ENCODE results near the gene HIGD1C. TPM values are rescaled to one million over a fixed set of nuclear protein-coding genes. Genes with fewer than 3 reads are reported as not detected.
A peak's percentile ranks its signal among the peaks of the same experiment; 100 is the strongest.

Gene HIGD1C
- total RNA-seq, 1 experiment from 2014 or later, result not detected

DNA sequence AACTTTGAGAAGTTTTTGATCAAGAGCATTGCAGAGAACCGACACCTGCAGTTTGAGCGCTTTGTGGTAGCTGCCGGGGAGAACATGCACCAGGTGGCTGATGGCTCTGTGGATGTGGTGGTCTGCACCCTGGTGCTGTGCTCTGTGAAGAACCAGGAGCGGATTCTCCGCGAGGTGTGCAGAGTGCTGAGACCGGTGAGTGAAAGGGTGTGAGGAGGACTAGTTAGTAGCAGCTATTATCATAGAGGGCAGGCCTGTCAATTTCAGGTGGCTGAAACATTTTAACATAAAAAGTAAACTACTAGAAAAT lies 27.0 kb upstream of the HIGD1C start:
- no peak overlapping the region for H4K91ac ChIP-seq (ENCODE audit: insufficient read length, low read depth, low read length)
- H3K56ac ChIP-seq (ENCODE audit: insufficient read length, low read depth, low read length), result no peak overlapping the region
- H3K23ac ChIP-seq (ENCODE audit: insufficient read length, low read depth, low read length), result no peak overlapping the region
- H3T11ph ChIP-seq (ENCODE audit: low read length), result no peak overlapping the region
- no CpG with 5 or more reads among the region's 7 CpGs for WGBS (ENCODE audit: extremely low coverage, insufficient read length, low lambda C conversion rate)
- H3K4me3 Mint-ChIP-seq, result peak overlapping the region; percentile 71 to 93
- H2AFZ ChIP-seq (ENCODE audit: low read length), result no peak overlapping the region
- H4K8ac ChIP-seq (replicated peaks; ENCODE audit: insufficient read length, low read depth, low read length), result no peak overlapping the region
- no peaks in the 10 kb centered on the region; the same call in 1 of the 2 replicates for H3K4me1 ChIP-seq (ENCODE audit: insufficient read depth, low read length)
- H2BK120ac ChIP-seq (ENCODE audit: low read depth, low read length, poor library complexity, severe bottlenecking), result no peak overlapping the region
- H4K5ac ChIP-seq (ENCODE audit: insufficient read length, low read depth, low read length), result no peak overlapping the region
- no peaks in the 10 kb centered on the region for H3K9me3 Mint-ChIP-seq
- H3K9ac ChIP-seq (ENCODE audit: extremely low read depth, insufficient read length, low read length), result no peak overlapping the region
- H3K27me3 Mint-ChIP-seq (ENCODE audit: low read depth), result no peaks in the 10 kb centered on the region
- no peak overlapping the region for H2BK12ac ChIP-seq (ENCODE audit: insufficient read length, low read depth, low read length)
- peak overlapping the region; percentile 44 for H3K27ac ChIP-seq (ENCODE audit: insufficient read length, low read depth, low read length)
- no peak overlapping the region for H2BK15ac ChIP-seq (ENCODE audit: low read depth, low read length)
- no peaks in the 10 kb centered on the region; the same call in 1 of the 2 replicates for H3K79me2 ChIP-seq (ENCODE audit: insufficient read depth, low read length)
- TF ChIP-seq CTCF (conservative IDR thresholded peaks at IDR 0.05), result no peak
- peaks cover 6% of the 10 kb centered on the region for H3K23me2 ChIP-seq (ENCODE audit: insufficient read length, low read depth, low read length, poor library complexity, severe bottlenecking)
- DNase-seq, result peak; percentile 59
- H3K14ac ChIP-seq (ENCODE audit: insufficient read depth, low read length), result no peak overlapping the region
- H3K4me2 ChIP-seq (ENCODE audit: insufficient read depth, insufficient read length, low read length), result peak overlapping the region; percentile 85
- H3K27ac Mint-ChIP-seq, result peak overlapping the region; percentile 1 to 77 (median 30); a peak in 4 of 7 replicates
- H2AK5ac ChIP-seq (ENCODE audit: insufficient read length, low read length), result no peak overlapping the region
- no peak overlapping the region for H2BK5ac ChIP-seq (ENCODE audit: insufficient read length, low read length)
- no peak overlapping the region for H3K4ac ChIP-seq (ENCODE audit: low read depth, low read length)
- peaks cover 44 to 68% of the 10 kb centered on the region in 2 experiments for H3K4me1 Mint-ChIP-seq
- H3K27me3 ChIP-seq (ENCODE audit: insufficient read depth, low read length), result no peaks in the 10 kb centered on the region
- H2BK20ac ChIP-seq (ENCODE audit: low read depth, low read length, poor library complexity, severe bottlenecking), result no peak overlapping the region
- H3K36me3 Mint-ChIP-seq (ENCODE audit: insufficient read depth in 1 of 3, low read depth in 3 of 3), result peaks cover 0 to 6% (median 3%) of the 10 kb centered on the region in 3 experiments; a peak in 3 of 7 replicates
- H3K79me1 ChIP-seq (ENCODE audit: insufficient read depth, low read depth, low read length, poor library complexity, severe bottlenecking), result no peaks in the 10 kb centered on the region
- no peaks in the 10 kb centered on the region for H3K9me3 ChIP-seq (ENCODE audit: control insufficient read depth, low read depth, low read length)
- H3K18ac ChIP-seq (ENCODE audit: insufficient read length, low read depth, low read length), result no peak overlapping the region
- H4K20me1 ChIP-seq (ENCODE audit: control insufficient read depth, insufficient read depth, insufficient read length), result no peaks in the 10 kb centered on the region

Measured in H9 (cell line).